GM21529 (cell line): ENCODE results near the gene PDE6G.
"Not testable (repeated sequence)": the region's sequence is repeated elsewhere in the genome, so short reads cannot be mapped to it uniquely, and the experiment has no call there.

Experiments
- ATAC-seq: cut with Tn5 transposase; IDR thresholded peaks from one replicate; pipeline ENCODE4 v1.9.1; 2021; ENCODE audit not compliant: unreplicated experiment

Gene PDE6G

DNA sequence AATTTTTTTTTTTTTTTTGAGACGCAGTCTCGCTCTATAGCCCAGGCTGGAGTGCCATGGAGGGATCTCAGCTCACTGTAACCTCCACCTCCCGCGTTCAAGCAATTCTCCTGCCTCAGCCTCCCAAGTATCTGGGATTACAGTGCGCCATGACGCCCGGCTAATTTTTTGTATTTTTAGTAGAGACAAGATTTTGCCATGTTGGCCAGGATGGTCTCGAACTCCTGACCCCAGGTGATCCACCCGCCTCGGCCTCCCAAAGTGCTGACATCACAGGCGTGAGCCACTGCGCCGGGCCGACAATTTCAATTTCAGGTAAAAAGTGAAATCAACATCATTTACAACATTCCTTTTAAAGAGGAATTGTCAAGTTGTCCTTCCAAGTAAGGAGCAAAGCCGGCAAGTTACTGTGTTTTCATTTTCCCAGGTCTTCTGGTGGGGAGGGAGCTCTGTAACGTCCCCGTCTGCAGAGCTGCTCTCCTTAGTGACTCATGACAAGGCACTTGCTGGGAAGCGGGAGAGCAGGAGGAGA lies 20.3 kb downstream of the PDE6G start:
- no peak for ATAC-seq

DNA sequence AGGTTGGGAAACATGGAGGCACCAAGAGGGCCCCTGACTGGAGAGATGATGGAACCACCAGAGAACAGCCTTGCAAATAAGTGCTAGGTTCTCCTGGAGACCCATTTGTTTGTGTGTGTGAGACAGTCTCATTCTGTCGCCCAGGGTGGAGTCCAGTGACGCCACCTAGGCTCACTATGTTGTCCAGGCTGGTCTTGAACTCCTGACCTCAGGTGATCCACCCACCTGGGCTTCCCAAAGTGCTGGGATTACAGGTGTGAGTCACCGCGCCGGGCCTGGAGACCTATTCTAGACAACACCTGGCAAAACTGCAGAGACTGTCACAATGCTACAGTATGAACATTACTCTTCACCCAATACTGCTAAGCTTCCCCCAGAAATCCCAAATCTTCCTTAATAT lies 20.9 kb downstream of the PDE6G start:
- ATAC-seq, result no peak

DNA sequence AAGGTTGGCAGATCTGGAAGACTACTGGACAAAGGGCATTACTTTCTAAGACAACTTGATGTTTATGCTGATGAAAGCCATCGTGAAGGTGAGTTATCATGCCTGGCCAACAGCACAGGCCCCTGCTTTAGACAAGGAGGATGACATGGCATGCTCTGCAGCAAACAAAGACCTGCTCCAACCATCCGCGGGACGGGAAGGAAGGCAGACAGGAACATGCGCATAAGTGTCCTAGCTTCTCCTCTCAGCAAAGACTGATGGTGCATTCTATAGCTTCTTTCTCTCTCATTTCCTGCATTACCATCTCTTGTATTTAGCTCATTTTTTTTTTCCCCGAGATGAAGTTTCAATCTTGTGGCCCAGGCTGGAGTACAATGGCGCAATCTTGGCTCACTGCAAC lies 24.9 kb downstream of the PDE6G start:
- no peak for ATAC-seq

DNA sequence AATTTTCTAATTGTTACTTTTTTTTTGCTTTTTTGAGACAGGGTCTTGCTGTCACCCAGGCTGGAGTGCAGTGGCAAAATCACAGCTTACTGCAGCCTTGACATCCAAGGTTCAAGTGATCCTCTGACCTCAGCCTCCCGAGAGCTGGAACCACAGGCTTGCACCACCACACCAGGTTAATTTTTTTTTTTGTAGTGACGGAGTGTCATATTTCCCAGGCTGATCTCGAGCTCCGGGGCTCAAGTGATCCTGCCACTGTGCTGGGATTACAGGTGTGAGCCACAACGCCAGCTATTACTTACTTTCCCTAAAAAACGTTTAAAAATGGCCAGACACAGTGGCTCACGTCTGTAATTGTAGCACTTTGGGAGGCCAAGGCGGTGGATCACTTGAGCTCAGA lies 26.1 kb downstream of the PDE6G start:
- ATAC-seq, result no peak

DNA sequence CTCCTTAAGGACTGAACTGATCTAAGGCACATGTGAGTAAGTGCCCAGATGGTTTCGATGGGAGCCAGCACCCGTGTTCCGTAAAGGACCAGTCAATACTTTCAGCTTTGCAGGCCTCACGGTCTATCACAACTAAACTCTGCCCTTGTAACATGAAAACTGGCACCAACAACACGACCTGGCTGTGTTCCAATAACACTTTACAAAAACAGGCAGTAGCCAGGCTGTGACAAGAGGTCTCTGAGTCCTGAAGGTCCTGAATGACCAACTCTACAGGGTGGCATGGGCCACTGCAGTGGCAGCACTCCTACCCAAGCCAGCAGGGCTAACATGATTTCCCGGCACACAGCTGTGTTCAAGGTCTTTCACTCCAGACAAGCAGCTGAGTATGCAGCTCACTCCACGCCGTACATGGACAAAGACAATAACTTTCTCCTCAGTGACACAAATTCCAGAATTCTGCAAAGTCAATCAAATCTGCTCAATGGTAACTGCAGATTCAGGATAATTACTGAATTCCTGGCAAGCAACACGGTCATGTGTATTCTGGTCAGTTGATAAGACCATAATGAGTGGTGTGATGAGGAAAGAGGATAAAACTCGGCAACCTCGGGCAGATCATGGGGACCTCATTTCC lies 34.7 kb downstream of the PDE6G start:
- ATAC-seq, result no peak

DNA sequence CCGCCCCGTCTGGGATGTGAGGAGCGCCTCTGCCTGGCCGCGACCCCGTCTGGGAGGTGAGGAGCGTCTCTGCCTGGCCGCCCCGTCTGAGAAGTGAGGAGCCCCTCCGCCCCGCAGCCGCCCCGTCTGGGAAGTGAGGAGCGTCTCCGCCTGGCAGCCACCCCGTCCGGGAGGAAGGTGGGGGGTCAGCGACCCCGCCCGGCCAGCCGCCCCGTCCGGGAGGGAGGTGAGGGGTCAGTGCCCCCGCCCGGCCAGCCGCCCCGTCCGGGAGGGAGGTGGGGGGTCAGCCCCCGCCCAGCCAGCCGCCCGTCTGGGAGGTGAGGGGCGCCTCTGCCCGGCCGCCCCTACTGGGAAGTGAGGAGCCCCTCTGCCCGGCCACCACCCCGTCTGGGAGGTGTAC lies 38.0 kb downstream of the PDE6G start:
- not testable (repeated sequence) for ATAC-seq

DNA sequence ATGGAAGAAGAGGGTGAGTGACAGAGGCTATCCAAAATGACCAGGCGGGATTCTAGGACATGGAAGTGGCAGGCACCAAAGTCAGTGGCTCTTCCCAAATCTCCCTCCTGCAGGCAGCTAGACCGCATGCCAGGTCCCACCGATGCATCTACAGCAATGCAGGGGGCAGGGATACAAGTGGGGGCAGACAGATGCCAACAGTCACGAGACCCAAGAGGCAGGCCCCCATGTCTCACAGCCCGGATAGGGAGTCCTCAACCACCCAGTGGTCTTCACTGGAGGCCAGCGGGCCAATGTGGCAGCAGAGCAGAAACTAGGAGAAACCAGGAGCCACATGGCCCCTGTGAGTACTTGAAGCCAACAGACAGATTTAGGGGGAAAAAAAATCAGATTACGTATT lies 39.5 kb downstream of the PDE6G start:
- ATAC-seq, result no peak

DNA sequence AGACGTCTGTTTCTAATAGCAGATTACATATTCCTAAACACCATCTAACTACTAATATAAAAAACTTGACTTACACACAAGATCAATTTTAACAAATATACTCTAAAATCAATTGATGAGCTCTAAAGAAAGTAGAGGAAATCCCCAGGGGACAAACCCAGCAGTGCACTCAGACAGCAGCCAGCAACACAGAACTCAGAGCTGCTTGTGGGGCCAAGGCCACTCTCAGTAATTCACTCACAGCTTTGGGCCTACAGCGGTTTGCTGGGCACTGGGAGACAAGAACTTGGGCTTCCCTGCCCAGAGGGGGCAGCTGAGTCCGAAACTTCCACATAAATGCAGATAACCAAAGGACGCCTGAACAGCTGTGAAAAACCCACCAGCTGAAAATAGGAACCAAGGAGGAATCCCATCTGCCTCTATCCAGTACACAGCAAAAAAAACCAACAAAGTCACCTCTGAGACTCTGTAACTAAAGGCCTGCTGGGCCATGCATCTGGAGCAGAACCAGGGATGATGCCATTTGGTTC lies 40.9 kb downstream of the PDE6G start:
- no peak for ATAC-seq

DNA sequence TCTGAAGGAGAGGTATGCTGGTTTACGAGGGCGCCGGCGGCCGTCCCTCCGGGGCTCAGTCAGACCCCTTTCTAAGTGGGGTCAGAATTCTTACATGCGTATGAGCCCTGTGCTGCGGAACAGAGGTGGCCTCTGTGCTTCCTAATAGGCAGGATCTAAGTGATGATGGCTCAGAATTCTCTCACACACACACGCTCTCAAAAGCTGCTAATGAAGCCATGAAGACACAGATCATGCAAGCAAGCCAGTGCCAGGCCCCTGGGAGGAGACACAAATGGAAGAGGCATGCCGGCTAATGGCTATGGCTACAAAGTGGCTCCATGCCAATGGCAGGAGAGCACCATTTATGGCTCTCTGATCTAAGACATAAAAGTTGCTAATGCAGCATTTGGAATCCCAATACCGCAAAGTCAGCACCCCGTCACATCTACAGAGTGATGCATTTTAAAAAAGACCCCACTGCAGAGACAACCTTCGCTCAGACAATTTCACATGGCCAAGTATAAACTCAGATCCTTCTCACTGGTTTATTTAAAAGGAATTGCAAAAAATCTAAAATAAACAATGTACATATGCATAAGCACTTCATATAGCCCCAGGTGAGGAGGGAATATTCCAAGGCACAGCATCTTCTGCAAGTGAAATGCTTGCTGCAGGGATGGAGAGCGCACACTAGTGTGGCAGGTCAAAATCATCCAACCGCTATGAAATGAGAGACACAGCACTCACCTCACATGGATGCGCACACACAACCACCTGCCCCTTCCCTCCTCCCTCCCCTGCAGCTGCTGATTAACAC lies 44.0 kb downstream of the PDE6G start:
- ATAC-seq, result no peak

GRCh38 chr17:81609541-81610311 lies 46.6 kb downstream of the PDE6G start:
- ATAC-seq, result no peak

DNA sequence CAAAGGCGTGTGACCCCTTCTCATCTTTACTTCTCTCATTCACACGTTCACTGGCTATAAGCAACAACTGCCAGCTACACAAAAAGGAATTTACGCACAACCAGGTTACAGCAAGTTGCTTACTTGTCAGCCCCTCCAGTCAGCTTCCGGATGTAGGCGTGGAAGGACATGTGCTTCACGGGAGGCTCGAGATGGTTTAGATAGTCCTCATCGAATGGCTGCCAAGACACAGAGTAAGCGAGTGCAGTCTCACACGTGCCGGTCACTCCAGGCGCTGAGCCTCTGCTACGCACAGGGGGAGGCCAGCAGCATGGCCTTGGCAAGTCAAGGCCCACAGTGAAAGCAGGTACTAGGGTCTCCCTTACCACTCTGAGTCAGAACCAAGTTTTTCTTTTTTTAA lies 47.7 kb downstream of the PDE6G start:
- ATAC-seq, result no peak

GRCh38 chr17:81608082-81608481 lies 48.3 kb downstream of the PDE6G start:
- ATAC-seq, result no peak

GRCh38 chr17:81607431-81607830 lies 48.9 kb downstream of the PDE6G start:
- ATAC-seq, result no peak

DNA sequence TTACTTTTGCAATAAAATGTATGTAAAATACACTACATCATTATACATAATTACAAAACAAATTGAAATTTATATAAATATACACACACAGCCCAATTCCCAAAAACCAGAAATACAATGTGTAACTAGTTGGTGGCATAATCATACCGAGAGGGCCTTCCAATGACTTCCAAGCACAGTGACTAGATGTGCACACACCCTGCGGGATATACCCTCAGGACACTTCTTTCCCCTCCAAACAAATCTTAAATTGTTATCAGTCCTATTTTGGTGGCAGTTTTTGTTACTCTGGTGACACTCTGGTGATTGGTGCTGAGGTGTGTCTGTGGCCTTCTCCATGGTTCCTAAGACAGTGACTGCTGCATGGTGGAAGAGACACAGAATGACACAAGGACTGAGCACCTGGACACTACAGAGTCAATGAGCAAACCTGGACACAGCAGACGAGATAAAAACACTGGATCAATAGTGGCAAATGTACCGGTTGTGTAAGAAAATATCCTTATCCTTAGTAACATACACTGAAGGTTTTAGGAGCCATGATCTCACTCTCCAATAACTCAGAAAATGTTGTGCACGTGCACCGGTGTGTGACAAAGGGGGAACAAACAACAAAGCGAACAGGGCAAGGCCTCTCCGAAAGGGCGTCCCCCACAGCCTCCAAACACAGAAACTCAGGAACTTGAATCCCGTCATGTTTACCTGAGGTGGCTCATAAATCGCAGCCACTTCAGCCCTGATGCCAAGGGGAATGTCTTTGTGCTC lies 52.3 kb downstream of the PDE6G start:
- no peak for ATAC-seq

DNA sequence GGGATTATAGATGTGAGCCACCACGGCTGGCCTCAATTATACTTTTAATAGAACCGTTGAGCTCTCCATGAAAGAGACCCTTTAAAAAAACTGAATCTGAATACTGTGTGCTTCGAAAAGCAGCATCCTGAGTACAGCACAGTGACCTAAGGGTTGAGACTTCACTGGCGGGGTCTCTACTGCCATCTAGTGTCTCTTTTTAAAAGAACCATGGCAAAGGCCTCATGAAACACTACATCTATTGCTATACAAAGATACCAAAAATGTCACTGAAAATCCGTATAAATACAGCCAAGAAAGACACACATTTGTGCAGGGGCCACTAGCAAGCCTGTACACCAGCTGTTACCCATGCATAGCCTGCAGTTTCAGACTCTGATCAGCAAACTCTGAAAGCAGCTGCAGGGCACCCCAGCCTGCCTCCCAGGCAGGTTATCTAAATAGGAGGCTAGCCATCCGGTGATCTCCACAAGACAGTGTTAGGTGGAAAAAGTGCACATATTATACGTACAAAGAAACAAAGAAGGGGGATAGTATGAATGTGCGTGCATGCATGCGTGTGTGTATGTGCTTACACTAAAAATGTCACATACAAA lies 54.7 kb downstream of the PDE6G start:
- ATAC-seq, result no peak
